PC-3 (cell line): ENCODE data around the gene FGF6. TPM values are rescaled to one million over a fixed set of nuclear protein-coding genes. Genes with fewer than 3 reads are reported as not detected.

Source experiments
- ATAC-seq: fragments of 200-7000 bp; cut with Tn5 transposase; 2 replicates; pipeline ENCODE4 v1.9.1; 2020; ENCODE audit warnings: mild to moderate bottlenecking, moderate library complexity
- BruUV-seq: library from RNA; stranded (reverse); fragments of 400-500 nt; replicated peaks from 2 replicates; lab custom pipeline; 2021; lab: Mats Ljungman, UMichigan
- CTCF ChIA-PET: fragments of 300-600 bp; sonication (Branson Sonifier 250); formaldehyde crosslinking; loops from one replicate; lab custom pipeline; 2022; ENCODE audit warnings: antibody characterized with exemption; lab: Charles Lee
- POLR2A ChIA-PET: fragments of 300-600 bp; sonication (Branson Sonifier 250); formaldehyde crosslinking; loops from one replicate; lab custom pipeline; 2022; ENCODE audit warnings: antibody characterized with exemption; ENCODE audit not compliant: unreplicated experiment; lab: Charles Lee
- DNase-seq: peaks from one replicate; pipeline ENCODE4 v3.0.0-alpha.2; 2015
- H2AFZ ChIP-seq: fragments of 300-600 bp; sonication (generic); 2 replicates; pipeline ENCODE4 v1.6.0; 2016; ENCODE audit warnings: antibody characterized with exemption, low read length
- H3F3A ChIP-seq: fragments of 300-600 bp; sonication (generic); one replicate; pipeline ENCODE4 v1.6.0; 2017; ENCODE audit warnings: antibody characterized with exemption, low read length, control low read depth, mild to moderate bottlenecking; ENCODE audit not compliant: unreplicated experiment
- H3K27ac ChIP-seq: fragments of 300-600 bp; sonication (generic); 2 replicates; pipeline ENCODE4 v1.5.1; 2016; ENCODE audit warnings: mild to moderate bottlenecking, low read length
- H3K27me3 ChIP-seq: fragments of 300-600 bp; sonication (generic); 2 replicates; pipeline ENCODE4 v1.6.1; 2016; ENCODE audit warnings: low read length, mixed read lengths
- H3K36me3 ChIP-seq: fragments of 300-600 bp; sonication (generic); 2 replicates; pipeline ENCODE4 v1.6.1; 2016; ENCODE audit warnings: low read depth, mixed run types, low read length, mixed read lengths
- H3K4me1 ChIP-seq: fragments of 300-600 bp; sonication (generic); 2 replicates; pipeline ENCODE4 v1.5.1; 2016; ENCODE audit warnings: low read length; ENCODE audit not compliant: insufficient read depth
- H3K4me2 ChIP-seq: fragments of 300-600 bp; sonication (generic); 2 replicates; pipeline ENCODE4 v1.6.0; 2016; ENCODE audit warnings: low read length
- H3K4me3 ChIP-seq: fragments of 300-600 bp; sonication (generic); 2 replicates; pipeline ENCODE4 v1.5.1; 2016; ENCODE audit warnings: mild to moderate bottlenecking, low read length, mixed read lengths
- H3K79me2 ChIP-seq: fragments of 300-600 bp; sonication (generic); 2 replicates; pipeline ENCODE4 v1.6.1; 2017; ENCODE audit warnings: low read length, mixed read lengths
- H3K9ac ChIP-seq: fragments of 300-600 bp; sonication (generic); 2 replicates; pipeline ENCODE4 v1.6.0; 2016; ENCODE audit warnings: mild to moderate bottlenecking, low read length
- H3K9me2 ChIP-seq: fragments of 300-600 bp; sonication (generic); replicated peaks from 2 replicates; pipeline ENCODE4 v1.6.1; 2016; ENCODE audit warnings: mixed run types, low read length, mixed read lengths
- H3K9me3 ChIP-seq: fragments of 300-600 bp; sonication (generic); 2 replicates; pipeline ENCODE4 v1.6.1; 2016; ENCODE audit warnings: low read length, mixed read lengths
- H4K20me1 ChIP-seq: fragments of 300-600 bp; sonication (generic); 2 replicates; pipeline ENCODE4 v1.6.1; 2016; ENCODE audit warnings: low read length, mixed read lengths
- EZH2 ChIP-seq: fragments of 300-600 bp; sonication (generic); IDR thresholded peaks from one replicate; pipeline ENCODE4 v1.6.1; 2017; ENCODE audit warnings: antibody characterized with exemption, mild to moderate bottlenecking, low read length; ENCODE audit not compliant: unreplicated experiment
- EZH2phosphoT487 ChIP-seq: fragments of 300-600 bp; sonication (generic); IDR thresholded peaks from 2 replicates; pipeline ENCODE4 v1.6.1; 2018; ENCODE audit warnings: mild to moderate bottlenecking, antibody characterized with exemption, low read length, borderline replicate concordance
- intact Hi-C: fragments of 100-400 bp; cut with micrococcal nuclease; formaldehyde crosslinking; loops from 2 replicates; pipeline ENCODE4 v1.9.0; 2023
- total RNA-seq: library from RNA; depleted of rRNA; stranded (reverse); fragments of >200 nt; gene quantifications from 2 replicates; pipeline ENCODE4 v1.2.3, GENCODE V29; 2014
- TF ChIP-seq, protein P1 (sequence below): fragments of 300-600 bp; sonication (generic); conservative IDR thresholded peaks from 2 replicates; pipeline ENCODE4 v1.5.1; 2017; ENCODE audit warnings: antibody characterized with exemption, low read depth, mild to moderate bottlenecking, low read length

Gene FGF6
- total RNA-seq, 1 experiment from 2014 or later = not detected

DNA sequence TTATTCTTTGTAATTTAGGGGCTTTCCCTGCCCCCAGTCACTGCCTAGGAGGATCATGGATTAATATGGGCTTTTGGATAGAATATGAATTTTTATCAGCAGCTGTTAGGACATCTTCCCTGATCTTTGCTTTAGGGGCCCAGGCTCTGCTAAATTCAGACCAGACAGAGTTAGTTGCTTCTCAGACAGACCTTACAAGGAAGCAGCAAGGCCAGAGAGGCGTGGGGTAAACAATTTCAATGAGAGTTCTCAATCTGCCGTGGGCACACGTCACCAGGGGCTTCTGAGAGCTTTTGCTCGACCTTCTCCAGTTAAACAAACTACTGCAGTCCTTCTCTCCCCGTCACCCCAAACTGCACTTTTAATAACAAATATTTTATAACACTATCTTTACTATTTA is 27.7 kb downstream of the FGF6 start:
- no peaks in the 10 kb centered on the region for H3K36me3 ChIP-seq
- no peak overlapping the region for H3K9ac ChIP-seq
- H4K20me1 ChIP-seq = no peaks in the 10 kb centered on the region
- POLR2A ChIA-PET = no interaction called here
- no TSS peak for BruUV-seq
- no peaks in the 10 kb centered on the region for H3K9me2 ChIP-seq
- no peak overlapping the region for H2AFZ ChIP-seq
- intact Hi-C loops = no loop called here
- H3K27me3 ChIP-seq = peaks cover 52% of the 10 kb centered on the region
- H3K79me2 ChIP-seq = no peaks in the 10 kb centered on the region
- no peak overlapping the region for H3K4me3 ChIP-seq
- no peak for DNase-seq
- TF ChIP-seq EZH2phosphoT487 (no peak), EZH2 (no peak)
- TF ChIP-seq, protein P1, sequence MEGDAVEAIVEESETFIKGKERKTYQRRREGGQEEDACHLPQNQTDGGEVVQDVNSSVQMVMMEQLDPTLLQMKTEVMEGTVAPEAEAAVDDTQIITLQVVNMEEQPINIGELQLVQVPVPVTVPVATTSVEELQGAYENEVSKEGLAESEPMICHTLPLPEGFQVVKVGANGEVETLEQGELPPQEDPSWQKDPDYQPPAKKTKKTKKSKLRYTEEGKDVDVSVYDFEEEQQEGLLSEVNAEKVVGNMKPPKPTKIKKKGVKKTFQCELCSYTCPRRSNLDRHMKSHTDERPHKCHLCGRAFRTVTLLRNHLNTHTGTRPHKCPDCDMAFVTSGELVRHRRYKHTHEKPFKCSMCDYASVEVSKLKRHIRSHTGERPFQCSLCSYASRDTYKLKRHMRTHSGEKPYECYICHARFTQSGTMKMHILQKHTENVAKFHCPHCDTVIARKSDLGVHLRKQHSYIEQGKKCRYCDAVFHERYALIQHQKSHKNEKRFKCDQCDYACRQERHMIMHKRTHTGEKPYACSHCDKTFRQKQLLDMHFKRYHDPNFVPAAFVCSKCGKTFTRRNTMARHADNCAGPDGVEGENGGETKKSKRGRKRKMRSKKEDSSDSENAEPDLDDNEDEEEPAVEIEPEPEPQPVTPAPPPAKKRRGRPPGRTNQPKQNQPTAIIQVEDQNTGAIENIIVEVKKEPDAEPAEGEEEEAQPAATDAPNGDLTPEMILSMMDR = no peak
- no peaks in the 10 kb centered on the region for H3K9me3 ChIP-seq
- H3K27ac ChIP-seq = no peak overlapping the region
- H3K4me1 ChIP-seq = no peaks in the 10 kb centered on the region
- CTCF ChIA-PET = no interaction called here
- ATAC-seq = no peak
- H3K4me2 ChIP-seq = no peak overlapping the region
- no peaks in the 10 kb centered on the region for H3F3A ChIP-seq

DNA sequence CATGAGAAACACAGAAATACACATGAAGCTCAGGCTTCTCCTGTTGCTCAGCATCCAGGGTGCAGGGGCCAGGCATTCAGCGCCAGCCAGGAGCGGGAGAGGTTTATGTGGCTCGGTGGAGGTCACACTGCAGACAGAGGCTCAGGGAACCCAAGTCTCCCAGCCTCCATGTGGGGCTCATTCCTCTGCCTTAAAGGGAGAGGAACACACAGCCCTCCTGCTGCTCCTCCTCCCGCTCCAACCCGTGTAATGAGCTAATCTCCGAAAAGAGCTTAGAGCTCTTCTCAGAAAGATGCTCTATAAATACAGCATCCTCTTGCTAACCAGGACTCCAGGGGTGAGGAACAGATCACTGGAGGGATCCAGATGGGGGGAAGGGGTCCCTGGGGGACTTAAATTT is 28.2 kb downstream of the FGF6 start:
- no peak for DNase-seq
- H3K27ac ChIP-seq = no peak overlapping the region
- H3K9me3 ChIP-seq = no peaks in the 10 kb centered on the region
- no peak overlapping the region for H3K4me2 ChIP-seq
- TF ChIP-seq EZH2phosphoT487 = no peak
- TF ChIP-seq, protein P1 = no peak
- no peak for ATAC-seq
- ChIA-PET POLR2A (no interaction called here), CTCF (no interaction called here)
- no peaks in the 10 kb centered on the region for H3K9me2 ChIP-seq
- H3K79me2 ChIP-seq = no peaks in the 10 kb centered on the region
- BruUV-seq = no TSS peak
- no peak overlapping the region for H2AFZ ChIP-seq
- H3K27me3 ChIP-seq = peaks cover 57% of the 10 kb centered on the region
- H3K4me1 ChIP-seq = no peaks in the 10 kb centered on the region
- intact Hi-C loops = no loop called here
- no peaks in the 10 kb centered on the region for H3K36me3 ChIP-seq
- H3K4me3 ChIP-seq = no peak overlapping the region
- no peak overlapping the region for H3K9ac ChIP-seq
- H3F3A ChIP-seq = no peaks in the 10 kb centered on the region
- H4K20me1 ChIP-seq = no peaks in the 10 kb centered on the region

DNA sequence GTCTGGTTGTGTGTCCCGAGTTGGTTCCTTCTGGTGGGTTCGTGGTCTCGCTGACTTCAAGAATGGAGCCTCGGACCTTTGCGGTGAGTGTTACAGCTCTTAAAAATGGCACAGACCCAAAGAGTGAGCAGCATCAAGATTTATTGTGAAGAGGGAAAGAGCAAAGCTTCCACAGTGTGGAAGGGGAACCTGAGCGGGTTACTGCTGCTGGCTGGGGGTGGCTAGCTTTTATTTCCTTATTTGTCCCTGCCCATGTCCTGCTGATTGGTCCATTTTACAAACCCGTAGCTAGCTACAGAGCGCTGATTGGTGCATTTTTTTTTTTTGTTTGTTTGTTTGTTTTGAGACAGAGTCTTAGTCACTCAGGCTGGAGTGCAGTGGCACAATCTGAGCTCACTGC is 29.3 kb downstream of the FGF6 start:
- Histone ChIP-seq H3K9me3 (no peaks in the 10 kb centered on the region), H3K9ac (no peak overlapping the region), H3K79me2 (no peaks in the 10 kb centered on the region), H3K27ac (no peak overlapping the region), H3F3A (no peaks in the 10 kb centered on the region), H3K4me2 (no peak overlapping the region), H2AFZ (no peak overlapping the region), H3K9me2 (no peaks in the 10 kb centered on the region), H3K36me3 (no peaks in the 10 kb centered on the region), H4K20me1 (no peaks in the 10 kb centered on the region), H3K4me3 (no peak overlapping the region), H3K27me3 (peaks cover 69% of the 10 kb centered on the region), H3K4me1 (no peaks in the 10 kb centered on the region)
- ATAC-seq (no peak), DNase-seq (no peak)
- intact Hi-C loops = no loop called here
- TF ChIP-seq EZH2phosphoT487 = no peak
- no peak for TF ChIP-seq EZH2
- TF ChIP-seq, protein P1 = no peak
- POLR2A ChIA-PET = no interaction called here
- CTCF ChIA-PET = no interaction called here
- BruUV-seq = no TSS peak
